GM12878 (cell line): ENCODE data around the gene MSI2. TPM values are rescaled to one million over a fixed set of nuclear protein-coding genes. Genes with fewer than 3 reads are reported as not detected.

ENCODE experiments used
- ATAC-seq: fragments of 200-7000 bp; cut with Tn5 transposase; 3 replicates; pipeline ENCODE4 v1.9.1; 2020; ENCODE audit warnings: mild to moderate bottlenecking, moderate library complexity
- BruUV-seq: library from RNA; stranded (reverse); fragments of 400-500 nt; replicated peaks from 2 replicates; lab custom pipeline; 2021; lab: Mats Ljungman, UMichigan
- CTCF ChIA-PET: fragments of 300-600 bp; sonication (Branson Sonifier 250); formaldehyde crosslinking; extraction: SDS; loops from one replicate; lab custom pipeline; 2021; ENCODE audit warnings: inconsistent platforms; lab: Yijun Ruan, JAX
- POLR2A ChIA-PET: fragments of 350-600 bp; formaldehyde crosslinking; extraction: SDS; loops from one replicate; lab custom pipeline; 2021; ENCODE audit warnings: inconsistent platforms; lab: Charles Lee
- RAD21 ChIA-PET: fragments of 300-600 bp; sonication (Branson Sonifier 250); formaldehyde crosslinking; loops from one replicate; lab custom pipeline; 2023; ENCODE audit warnings: antibody characterized with exemption; ENCODE audit not compliant: unreplicated experiment; lab: Charles Lee
- SMC1A ChIA-PET: fragments of 300-600 bp; sonication (Branson Sonifier 250); formaldehyde crosslinking; loops from one replicate; lab custom pipeline; 2023; ENCODE audit not compliant: unreplicated experiment, uncharacterized antibody; lab: Charles Lee
- DNase-seq: peaks from one replicate; pipeline ENCODE4 v3.0.0-alpha.2; 2011; ENCODE audit warnings: low read depth, low spot score
- FAIRE-seq: peaks from 3 replicates; lab custom pipeline; 2011; peaks lifted over from hg19 to GRCh38; lab: Jason Lieb, UNC
- H2AFZ ChIP-seq: 2 replicates; pipeline ENCODE4 v1.6.0; 2011; ENCODE audit warnings: low read depth, low read length, control low read depth; ENCODE audit not compliant: control insufficient read depth
- H3K27ac ChIP-seq: 2 replicates; pipeline ENCODE4 v1.5.1; 2011; ENCODE audit warnings: control low read depth; ENCODE audit not compliant: control insufficient read depth, insufficient read depth
- H3K27me3 ChIP-seq, 2 experiments: replicated peaks in 1 of 2; 2 replicates each; pipeline versions ENCODE4 v1.6.0 to v1.6.1; 2011; ENCODE audit warnings: low read length in 1 of 2; ENCODE audit not compliant: control insufficient read depth in 2 of 2, insufficient read depth in 2 of 2
- H3K36me3 ChIP-seq, 2 experiments: 2 replicates each; pipeline ENCODE4 v1.5.1; 2011; ENCODE audit warnings: low read length in 1 of 2; ENCODE audit not compliant: control insufficient read depth in 2 of 2, insufficient read depth in 2 of 2
- H3K4me1 ChIP-seq: 2 replicates; pipeline ENCODE4 v1.6.1; 2011; ENCODE audit warnings: mild to moderate bottlenecking, low read length, moderate library complexity, mixed read lengths; ENCODE audit not compliant: control insufficient read depth, insufficient read depth
- H3K4me2 ChIP-seq: 2 replicates; pipeline ENCODE4 v1.6.0; 2011; ENCODE audit warnings: control low read depth; ENCODE audit not compliant: control insufficient read depth, insufficient read depth
- H3K4me3 ChIP-seq: fragments of 200-600 bp; sonication (generic); 2 replicates; pipeline ENCODE4 v1.5.1; 2016
- H3K79me2 ChIP-seq: 2 replicates; pipeline ENCODE4 v1.6.0; 2011; ENCODE audit warnings: low read length; ENCODE audit not compliant: control insufficient read depth, insufficient read depth
- H3K9ac ChIP-seq: 2 replicates; pipeline ENCODE4 v1.8.0; 2011; ENCODE audit warnings: low read length, control low read depth, mixed read lengths; ENCODE audit not compliant: control insufficient read depth, insufficient read depth
- H3K9me3 ChIP-seq: replicated peaks from 3 replicates; pipeline ENCODE4 v1.5.1; 2011; ENCODE audit warnings: mild to moderate bottlenecking, low read length; ENCODE audit not compliant: control insufficient read depth, insufficient read depth
- H4K20me1 ChIP-seq: 2 replicates; pipeline ENCODE4 v1.6.0; 2011; ENCODE audit not compliant: control insufficient read depth, insufficient read depth
- BRCA1 ChIP-seq: IDR thresholded peaks from 2 replicates; pipeline ENCODE4 v1.6.1; 2011; ENCODE audit warnings: low read depth, low read length, improper control_type of control experiment
- EP300 ChIP-seq, 2 experiments: fragments of 150-350 bp in 1 of 2; IDR thresholded peaks; 2 replicates each; pipeline ENCODE4 v1.6.1; 2011 to 2012; ENCODE audit warnings: low read depth in 2 of 2, low read length in 2 of 2, borderline replicate concordance in 1 of 2, improper control_type of control experiment in 1 of 2, inconsistent platforms in 1 of 2; ENCODE audit not compliant: control insufficient read depth in 1 of 2
- FOXM1 ChIP-seq: IDR thresholded peaks from 2 replicates; pipeline ENCODE4 v1.6.1; 2012; ENCODE audit warnings: low read depth, mild to moderate bottlenecking, inconsistent platforms, low read length, moderate library complexity
- MLLT1 ChIP-seq: fragments of 450-650 bp; IDR thresholded peaks from 2 replicates; pipeline ENCODE4 v1.6.1; 2016; ENCODE audit warnings: mild to moderate bottlenecking
- NR2C1 ChIP-seq: fragments of 450-650 bp; IDR thresholded peaks from 2 replicates; pipeline ENCODE4 v1.6.1; 2017; ENCODE audit warnings: antibody characterized with exemption, mild to moderate bottlenecking, moderate library complexity
- WGBS: methylation state at CpG from one replicate; pipeline ENCODE4 v1.1.6; 2016; ENCODE audit warnings: low lambda C conversion rate; ENCODE audit not compliant: insufficient replicate concordance, insufficient coverage; ENCODE audit errors: missing lambda C conversion rate; 5-methylcytosine and 5-hydroxymethylcytosine counted together
- in situ Hi-C: fragments of 300-500 bp; cut with MboI; formaldehyde crosslinking; loops from 9 replicates; pipeline ENCODE4 v1.14.3; 2018; ENCODE audit warnings: mixed read lengths
- intact Hi-C: fragments of 100-400 bp; cut with micrococcal nuclease; formaldehyde crosslinking; loops from one replicate; pipeline ENCODE4 v1.14.2; 2022; ENCODE audit not compliant: unreplicated experiment
- polyA plus RNA-seq, 11 experiments: library from polyadenylated mRNA; depleted of rRNA in 4 of 11; unstranded in 6 of 11; stranded (reverse) in 5 of 11; fragments of >200 nt; fragmentation: Nextera tagmentation in 4 of 11; fragmentation: Illumina TruSeq in 1 of 11; extraction: Ambion mirVana in 4 of 11; extraction: Trizol in 1 of 11; gene quantifications; 1 replicate in 1 of 11; 2 replicates in 10 of 11; pipeline versions ENCODE4 v1.2.1 to v1.2.3, GENCODE V29; 2011 to 2016; ENCODE audit warnings: inconsistent platforms in 2 of 11, missing spikeins in 2 of 11, low read depth in 1 of 11
- total RNA-seq, 4 experiments: library from RNA; depleted of rRNA in 3 of 4; stranded (reverse); fragments of >200 nt in 3 of 4; fragmentation: Illumina TruSeq in 1 of 4; extraction: Trizol in 1 of 4; gene quantifications; 2 replicates each; pipeline versions ENCODE4 v1.2.1 to v1.2.3, GENCODE V29; 2013 to 2021
- TF ChIP-seq, protein P1 (sequence below): IDR thresholded peaks from 2 replicates; pipeline ENCODE4 v1.6.1; 2012; ENCODE audit warnings: low read depth, low read length, improper control_type of control experiment

MSI2 gene
- total and polyA plus RNA-seq, 10 of the 15 experiments (the other 5 are each of a cell fraction or from before 2014, with no cell fraction given): 6.1 to 76.1 (median 42.0) TPM

DNA sequence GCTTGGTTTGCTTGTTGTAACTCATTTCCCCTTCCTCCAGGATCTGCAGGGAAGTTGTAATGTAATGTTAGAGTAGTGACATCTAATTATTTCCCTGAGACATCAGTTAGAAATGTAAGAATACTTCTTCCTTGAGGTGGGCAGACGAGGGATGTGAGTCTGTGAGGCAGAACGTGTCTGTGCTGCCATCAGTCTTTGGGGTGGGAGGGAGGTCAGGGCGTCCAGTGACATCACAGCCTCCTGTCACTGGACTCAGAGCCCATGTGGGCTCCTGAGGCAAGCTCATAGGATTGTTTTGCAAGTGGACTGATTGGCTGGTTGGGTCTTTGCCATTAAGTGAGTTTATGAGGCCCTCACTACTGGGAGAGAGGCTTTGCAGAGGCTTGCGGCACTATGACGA is 300.0 kb downstream of the MSI2 start:
- no TSS peak for BruUV-seq
- Histone ChIP-seq H3K4me2 (no peak overlapping the region), H3K4me3 (no peak overlapping the region), H3K9me3 (no peaks in the 10 kb centered on the region), H3K27me3 (no peaks in the 10 kb centered on the region), H3K4me1 (peaks cover 31% of the 10 kb centered on the region), H2AFZ (no peak overlapping the region), H3K36me3 (peaks cover 4 to 7% of the 10 kb centered on the region in 2 experiments; a peak in 2 of 4 replicates), H4K20me1 (no peaks in the 10 kb centered on the region), H3K27ac (no peak overlapping the region), H3K79me2 (peaks cover 15% of the 10 kb centered on the region), H3K9ac (no peak overlapping the region)
- no peak for DNase-seq
- SMC1A ChIA-PET: interaction anchor here (0.7 to 1.0 kb wide), 3 partner anchors 15 to 116 kb away, joined by 3 to 4 read pairs (median 3); no protein-coding TSS in a partner anchor
- ATAC-seq: no peak
- 86% methylated on average over 5 of the region's 5 CpGs for WGBS
- CTCF ChIA-PET: interaction anchor here (1.1 kb wide), 1 partner anchor 313 kb away, joined by 4 read pairs; no protein-coding TSS in a partner anchor
- in situ Hi-C loops: no loop called here
- TF ChIP-seq BRCA1 (no peak), FOXM1 (no peak), NR2C1 (no peak), EP300 (IDR thresholded peaks at IDR 0.05; ENCODE audit: borderline replicate concordance in 1 of 2, control insufficient read depth in 1 of 2, low read depth in 2 of 2, low read length in 2 of 2) (no peak), MLLT1 (no peak)
- TF ChIP-seq, protein P1, sequence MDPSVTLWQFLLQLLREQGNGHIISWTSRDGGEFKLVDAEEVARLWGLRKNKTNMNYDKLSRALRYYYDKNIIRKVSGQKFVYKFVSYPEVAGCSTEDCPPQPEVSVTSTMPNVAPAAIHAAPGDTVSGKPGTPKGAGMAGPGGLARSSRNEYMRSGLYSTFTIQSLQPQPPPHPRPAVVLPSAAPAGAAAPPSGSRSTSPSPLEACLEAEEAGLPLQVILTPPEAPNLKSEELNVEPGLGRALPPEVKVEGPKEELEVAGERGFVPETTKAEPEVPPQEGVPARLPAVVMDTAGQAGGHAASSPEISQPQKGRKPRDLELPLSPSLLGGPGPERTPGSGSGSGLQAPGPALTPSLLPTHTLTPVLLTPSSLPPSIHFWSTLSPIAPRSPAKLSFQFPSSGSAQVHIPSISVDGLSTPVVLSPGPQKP: no peak
- intact Hi-C loops: no loop called here
- RAD21 ChIA-PET: no interaction called here
- no peak for FAIRE-seq
- POLR2A ChIA-PET: interaction anchor here (0.6 kb wide), 1 partner anchor 278 kb away, joined by 6 read pairs; no protein-coding TSS in a partner anchor
